IMR-90 (cell line): Measurements from ENCODE around the gene SEMA3C.

Experiments used
- BHLHE40 ChIP-seq: fragments of 150-350 bp; IDR thresholded peaks from 2 replicates; pipeline ENCODE4 v1.6.1; 2016; ENCODE audit warnings: mild to moderate bottlenecking, low read depth, low read length
- CEBPB ChIP-seq: IDR thresholded peaks from 2 replicates; pipeline ENCODE4 v1.6.1; 2012; ENCODE audit warnings: low read depth, low read length, improper control_type of control experiment
- CHD1 ChIP-seq: IDR thresholded peaks from 2 replicates; pipeline ENCODE4 v1.6.1; 2012; ENCODE audit warnings: low read depth, low read length, improper control_type of control experiment
- CTCF ChIP-seq: conservative IDR thresholded peaks from 2 replicates; pipeline ENCODE4 v1.5.1; 2012; ENCODE audit warnings: mild to moderate bottlenecking, low read depth, low read length, improper control_type of control experiment
- FOS ChIP-seq: fragments of 150-350 bp; IDR thresholded peaks from 2 replicates; pipeline ENCODE4 v1.6.1; 2016; ENCODE audit warnings: low read depth, low read length
- MAZ ChIP-seq: IDR thresholded peaks from 2 replicates; pipeline ENCODE4 v1.6.1; 2012; ENCODE audit warnings: low read depth, mild to moderate bottlenecking, low read length, improper control_type of control experiment, moderate library complexity, borderline replicate concordance
- MXI1 ChIP-seq: IDR thresholded peaks from 2 replicates; pipeline ENCODE4 v1.6.1; 2012; ENCODE audit warnings: low read depth, mild to moderate bottlenecking, low read length, moderate library complexity, borderline replicate concordance
- NFE2L2 ChIP-seq: fragments of 150-350 bp; IDR thresholded peaks from 2 replicates; pipeline ENCODE4 v1.6.1; 2016; ENCODE audit warnings: low read depth, mild to moderate bottlenecking, low read length
- POLR2A ChIP-seq: IDR thresholded peaks from 2 replicates; pipeline ENCODE4 v1.6.1; 2012; ENCODE audit warnings: mild to moderate bottlenecking, low read depth, low read length
- RCOR1 ChIP-seq: IDR thresholded peaks from 2 replicates; pipeline ENCODE4 v1.6.1; 2012; ENCODE audit warnings: mild to moderate bottlenecking, low read length, improper control_type of control experiment; ENCODE audit not compliant: insufficient replicate concordance
- RFX5 ChIP-seq: IDR thresholded peaks from 2 replicates; pipeline ENCODE4 v1.8.0; 2012; ENCODE audit warnings: low read depth, mild to moderate bottlenecking, low read length, moderate library complexity
- SMC3 ChIP-seq: fragments of 150-350 bp; IDR thresholded peaks from 2 replicates; pipeline ENCODE4 v1.6.1; 2016; ENCODE audit warnings: low read depth, mild to moderate bottlenecking, antibody characterized with exemption, low read length, moderate library complexity
- TF ChIP-seq, protein P1 (sequence below): fragments of 150-350 bp; IDR thresholded peaks from 2 replicates; pipeline ENCODE4 v1.6.1; 2017; ENCODE audit warnings: mild to moderate bottlenecking, antibody characterized with exemption, low read length, low read depth
- TF ChIP-seq, protein P2 (sequence below): fragments of 150-350 bp; IDR thresholded peaks from 2 replicates; pipeline ENCODE4 v1.6.1; 2016; ENCODE audit warnings: low read depth, mild to moderate bottlenecking, low read length, moderate library complexity, borderline replicate concordance

DNA sequence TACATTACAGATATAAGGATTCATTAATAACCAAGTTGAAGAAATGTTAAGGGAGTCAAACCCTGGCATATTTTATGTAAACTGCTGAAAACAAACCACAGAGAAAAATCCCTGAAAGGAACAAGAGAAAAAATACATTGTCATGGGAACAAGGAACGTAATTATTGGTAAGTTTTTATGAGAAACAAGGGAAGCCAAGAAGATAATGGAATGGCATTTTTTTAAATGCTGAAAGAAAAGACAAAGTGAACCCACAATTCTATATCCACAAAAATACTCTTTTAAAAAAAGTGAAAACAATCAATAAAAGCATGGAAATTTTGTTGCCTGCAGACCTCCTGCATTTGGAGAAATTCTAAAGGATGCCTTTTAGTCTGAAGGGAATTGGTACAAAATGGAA, 144.0 kb downstream of the SEMA3C start:
- TF ChIP-seq CTCF (no peak), CEBPB (no peak), RCOR1 (no peak), MAZ (no peak), POLR2A (no peak), MXI1 (no peak), SMC3 (no peak), FOS (no peak), RFX5 (no peak), CHD1 (no peak), BHLHE40 (no peak), NFE2L2 (no peak)
- TF ChIP-seq, protein P1, sequence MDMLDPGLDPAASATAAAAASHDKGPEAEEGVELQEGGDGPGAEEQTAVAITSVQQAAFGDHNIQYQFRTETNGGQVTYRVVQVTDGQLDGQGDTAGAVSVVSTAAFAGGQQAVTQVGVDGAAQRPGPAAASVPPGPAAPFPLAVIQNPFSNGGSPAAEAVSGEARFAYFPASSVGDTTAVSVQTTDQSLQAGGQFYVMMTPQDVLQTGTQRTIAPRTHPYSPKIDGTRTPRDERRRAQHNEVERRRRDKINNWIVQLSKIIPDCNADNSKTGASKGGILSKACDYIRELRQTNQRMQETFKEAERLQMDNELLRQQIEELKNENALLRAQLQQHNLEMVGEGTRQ: no peak
- TF ChIP-seq, protein P2, sequence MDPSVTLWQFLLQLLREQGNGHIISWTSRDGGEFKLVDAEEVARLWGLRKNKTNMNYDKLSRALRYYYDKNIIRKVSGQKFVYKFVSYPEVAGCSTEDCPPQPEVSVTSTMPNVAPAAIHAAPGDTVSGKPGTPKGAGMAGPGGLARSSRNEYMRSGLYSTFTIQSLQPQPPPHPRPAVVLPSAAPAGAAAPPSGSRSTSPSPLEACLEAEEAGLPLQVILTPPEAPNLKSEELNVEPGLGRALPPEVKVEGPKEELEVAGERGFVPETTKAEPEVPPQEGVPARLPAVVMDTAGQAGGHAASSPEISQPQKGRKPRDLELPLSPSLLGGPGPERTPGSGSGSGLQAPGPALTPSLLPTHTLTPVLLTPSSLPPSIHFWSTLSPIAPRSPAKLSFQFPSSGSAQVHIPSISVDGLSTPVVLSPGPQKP: no peak
